Endometrial microvascular endothelial cells (primary cell): ENCODE data around the gene TRIM52. TPM values are rescaled to one million over a fixed set of nuclear protein-coding genes. Genes with fewer than 3 reads are reported as not detected.
"Not testable (repeated sequence)": the region's sequence is repeated elsewhere in the genome, so short reads cannot be mapped to it uniquely, and the experiment has no call there.

Source experiments
- in situ Hi-C: cut with HindIII; loops from 2 replicates; pipeline ENCODE4 v1.10.0; 2017; ENCODE audit warnings: low sequenced_read_pairs, low pct_unique_long_range_greater_than_20kb; ENCODE audit errors: inconsistent ontology term
- total RNA-seq: library from RNA; depleted of rRNA; stranded (reverse); fragments of >200 nt; gene quantifications from one replicate; pipeline ENCODE4 v1.2.3, GENCODE V29; 2015; ENCODE audit errors: inconsistent ontology term

Gene TRIM52
- total RNA-seq, result 3.9 TPM

DNA sequence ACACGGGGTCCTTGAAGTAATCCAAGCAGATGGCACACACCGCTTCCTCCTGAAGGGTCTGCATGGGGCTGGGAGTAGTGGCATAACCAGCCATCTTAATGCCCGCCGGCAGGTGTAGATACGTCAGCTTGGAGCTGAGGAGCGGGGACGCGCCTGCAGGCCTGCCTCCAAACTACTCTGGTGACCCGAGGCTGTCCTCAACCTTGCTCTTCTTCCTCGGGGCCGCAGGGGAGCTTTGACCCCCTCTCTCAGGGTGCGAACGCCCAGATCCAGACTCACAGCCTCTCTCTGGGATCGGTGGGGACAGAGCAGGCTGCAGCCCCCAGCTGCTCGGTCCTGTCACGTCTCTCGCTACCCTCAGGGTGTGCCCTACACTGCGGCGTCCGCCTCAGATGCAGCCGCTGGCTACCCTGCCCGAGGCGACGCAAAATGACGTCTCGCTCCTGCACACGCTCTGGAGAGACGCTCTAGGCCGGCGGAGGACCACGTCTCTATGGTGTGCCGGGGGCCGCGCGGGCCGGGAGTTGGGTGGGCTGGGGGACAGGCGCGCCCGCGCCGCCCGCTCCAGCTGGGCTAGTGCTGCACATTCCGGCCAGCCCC, at the start of gene TRIM52:
TSS of gene TRIM52 (minus strand) at position 424 of the 600 bp plus-strand sequence. CDS start at position 94, 330 bp downstream.
- in situ Hi-C loops, result no loop called here

DNA sequence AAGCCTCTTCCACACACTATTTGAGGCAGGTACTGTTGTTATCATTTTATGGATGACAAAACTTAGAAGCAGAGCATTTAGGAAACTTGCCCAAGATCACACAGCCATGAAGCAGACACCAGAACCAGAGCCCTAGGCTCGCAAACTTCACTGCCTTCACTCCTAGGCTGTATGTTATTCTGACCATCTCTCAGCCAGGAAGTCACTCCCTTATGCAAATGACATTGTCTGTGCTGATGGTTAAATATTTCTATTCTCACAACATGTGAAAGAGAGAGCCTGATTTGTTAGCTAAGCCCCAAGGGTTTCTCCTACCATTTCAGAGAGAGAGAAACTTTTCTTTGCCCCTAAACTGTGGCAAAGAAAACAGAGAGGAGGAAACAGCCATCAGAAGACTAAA, 26.4 kb upstream of the TRIM52 start:
- in situ Hi-C loops, result not testable (repeated sequence)

DNA sequence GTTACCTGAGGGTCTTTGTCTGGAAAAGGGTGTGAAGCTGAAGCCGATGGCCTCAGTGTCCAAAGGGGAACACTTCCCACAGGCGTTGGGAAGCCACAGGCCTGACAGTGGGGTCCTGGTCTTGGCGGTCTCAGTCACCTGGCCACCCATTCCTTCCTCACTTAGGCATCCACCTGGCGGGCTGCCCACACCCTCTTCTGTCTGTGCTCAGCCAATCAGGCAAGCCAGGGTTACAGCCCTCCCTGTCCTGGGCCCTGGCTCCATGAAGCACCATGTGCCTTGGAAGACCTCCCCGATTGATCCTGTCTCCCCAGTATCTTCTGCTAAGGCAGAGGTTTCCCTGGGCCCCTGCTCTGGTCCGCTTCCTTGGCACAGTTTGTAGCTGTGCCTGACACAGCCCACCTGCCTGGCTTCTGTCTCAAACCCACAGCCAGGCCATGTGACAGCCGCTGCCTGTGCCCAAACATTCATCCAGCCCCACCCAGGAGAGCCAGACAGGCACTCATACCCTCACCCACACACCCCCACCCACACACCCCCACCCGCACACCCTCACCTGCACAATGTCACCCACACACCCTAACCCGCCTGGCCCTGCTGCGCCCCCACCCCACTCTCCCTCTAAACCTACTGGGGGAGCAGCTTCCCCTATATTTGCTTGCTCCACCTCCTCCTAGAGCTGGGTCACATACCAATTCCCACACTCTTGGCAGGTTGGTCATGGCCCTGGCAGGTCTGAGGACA, 25.2 kb upstream of the TRIM52 start:
- in situ Hi-C loops, result not testable (repeated sequence)

DNA sequence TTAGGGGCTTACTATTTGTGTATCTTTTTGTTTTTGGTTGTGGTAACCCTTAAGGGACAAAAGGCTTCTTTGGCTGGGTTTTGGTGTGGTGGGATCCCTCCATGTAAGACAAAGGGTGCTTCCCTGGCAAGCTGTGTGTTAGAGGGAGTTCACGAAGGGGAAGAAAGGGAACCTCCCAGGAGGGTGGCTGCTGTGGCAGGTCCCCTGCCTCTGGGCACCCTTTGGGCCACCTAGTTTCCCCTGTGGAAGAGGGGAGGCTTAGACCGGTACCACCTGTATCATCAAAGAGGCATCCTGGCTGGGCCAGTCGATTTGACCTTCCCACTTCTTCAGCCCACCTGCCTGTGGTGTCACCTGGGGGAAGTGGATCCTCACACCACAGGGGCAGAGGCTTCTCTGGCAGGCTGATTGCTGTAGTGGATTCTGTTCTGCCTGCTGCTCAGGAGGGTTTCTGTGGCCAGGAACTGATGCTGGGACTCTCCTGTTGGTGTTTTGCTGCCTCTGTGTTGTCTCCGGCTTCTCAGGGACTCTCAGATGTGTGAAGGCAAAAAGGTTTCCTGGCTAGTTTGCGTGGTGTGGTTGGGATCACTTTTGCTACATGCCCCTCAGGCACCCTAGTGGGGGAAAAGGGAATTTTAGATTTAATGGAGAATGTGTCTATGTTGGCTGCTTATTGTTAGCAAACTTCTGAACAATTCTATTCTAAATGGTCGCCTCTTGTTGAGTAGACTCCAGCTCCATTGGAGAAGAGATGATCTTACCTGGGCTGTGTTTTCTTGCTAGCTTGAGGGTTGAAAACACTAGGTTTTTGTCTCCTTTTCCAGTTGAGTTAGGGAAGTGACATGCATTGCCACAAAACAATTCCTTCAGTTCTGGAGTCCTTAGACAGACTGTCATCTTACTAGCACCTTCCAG, 23.2 kb upstream of the TRIM52 start:
- in situ Hi-C loops, result not testable (repeated sequence)

DNA sequence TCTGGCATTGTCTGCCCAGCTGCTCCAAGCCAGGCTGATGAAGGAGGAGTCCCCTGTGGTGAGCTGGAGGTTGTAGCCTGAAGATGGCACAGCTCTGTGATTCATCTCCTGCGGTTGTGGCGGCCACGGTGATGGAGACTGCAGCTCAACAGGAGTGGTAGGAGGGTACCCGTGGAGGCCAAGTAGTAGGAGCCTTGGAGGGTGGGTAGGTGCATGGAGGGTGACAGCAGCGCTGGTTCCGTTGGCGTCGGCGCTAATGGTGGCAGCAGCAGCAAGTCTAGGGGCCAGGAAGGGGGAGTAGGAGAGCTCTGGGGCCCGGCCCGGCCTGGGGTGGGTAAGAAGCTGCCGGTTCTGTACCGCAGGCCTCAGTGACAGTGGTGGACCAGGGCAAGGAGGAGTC, 22.4 kb upstream of the TRIM52 start:
- in situ Hi-C loops, result no loop called here

DNA sequence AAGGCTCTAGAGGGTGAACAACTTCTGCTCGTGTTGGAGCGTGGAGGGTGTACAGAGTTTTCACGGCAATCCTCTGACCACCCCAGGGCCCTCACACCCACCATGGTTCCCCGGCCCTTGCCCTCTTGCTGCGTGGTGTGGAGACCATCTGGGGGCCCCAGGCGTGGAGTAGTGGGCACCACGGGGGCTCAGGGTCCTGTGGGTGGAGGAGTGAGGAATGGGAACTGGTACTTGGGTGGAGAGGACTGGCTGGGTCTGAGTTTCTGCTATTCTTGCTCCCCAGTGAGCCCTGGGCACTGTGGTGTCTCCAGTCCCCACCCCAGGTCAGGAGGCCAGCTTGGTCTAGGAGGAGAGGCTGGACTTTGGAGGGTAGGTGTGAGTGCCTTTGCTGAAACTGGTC, 21.9 kb upstream of the TRIM52 start:
- in situ Hi-C loops, result no loop called here

DNA sequence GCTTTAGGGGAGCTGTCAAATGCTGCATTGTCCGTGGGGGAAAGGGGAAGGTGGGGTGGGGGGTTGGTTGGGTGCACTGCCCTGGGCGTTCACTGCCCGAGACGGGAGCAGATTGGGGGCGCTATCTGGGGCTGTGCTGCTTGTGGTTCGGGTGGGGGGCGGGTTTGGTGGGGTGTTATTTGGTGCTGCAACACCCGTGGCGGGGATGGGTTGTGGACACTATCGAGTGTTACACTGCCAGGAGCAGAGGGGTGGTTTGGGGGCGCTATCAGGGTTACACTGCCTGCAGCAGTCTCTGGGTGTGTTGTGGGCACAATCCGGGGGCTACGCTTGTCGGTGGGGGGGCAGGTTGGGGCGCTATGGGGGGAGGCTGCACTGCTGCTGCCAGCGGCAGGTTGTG, 21.5 kb upstream of the TRIM52 start:
- in situ Hi-C loops, result not testable (repeated sequence)

DNA sequence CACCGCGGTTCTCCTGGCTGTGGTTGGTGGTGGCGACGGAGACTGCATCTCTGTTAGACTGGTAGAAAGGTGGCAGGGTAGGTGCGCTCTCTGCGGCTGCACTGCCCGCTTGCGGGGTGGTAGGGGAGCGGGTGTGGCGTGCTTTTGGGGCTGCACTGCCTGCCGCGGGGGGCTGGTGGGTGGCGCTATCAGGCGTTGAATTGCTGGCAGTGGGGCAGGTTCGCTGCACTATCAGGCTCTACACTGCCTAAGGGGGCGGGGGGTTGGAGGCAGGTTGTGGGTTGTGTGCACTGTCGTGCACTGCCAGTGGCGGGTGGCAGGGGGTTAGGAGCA, 21.0 kb upstream of the TRIM52 start:
- in situ Hi-C loops, result no loop called here

DNA sequence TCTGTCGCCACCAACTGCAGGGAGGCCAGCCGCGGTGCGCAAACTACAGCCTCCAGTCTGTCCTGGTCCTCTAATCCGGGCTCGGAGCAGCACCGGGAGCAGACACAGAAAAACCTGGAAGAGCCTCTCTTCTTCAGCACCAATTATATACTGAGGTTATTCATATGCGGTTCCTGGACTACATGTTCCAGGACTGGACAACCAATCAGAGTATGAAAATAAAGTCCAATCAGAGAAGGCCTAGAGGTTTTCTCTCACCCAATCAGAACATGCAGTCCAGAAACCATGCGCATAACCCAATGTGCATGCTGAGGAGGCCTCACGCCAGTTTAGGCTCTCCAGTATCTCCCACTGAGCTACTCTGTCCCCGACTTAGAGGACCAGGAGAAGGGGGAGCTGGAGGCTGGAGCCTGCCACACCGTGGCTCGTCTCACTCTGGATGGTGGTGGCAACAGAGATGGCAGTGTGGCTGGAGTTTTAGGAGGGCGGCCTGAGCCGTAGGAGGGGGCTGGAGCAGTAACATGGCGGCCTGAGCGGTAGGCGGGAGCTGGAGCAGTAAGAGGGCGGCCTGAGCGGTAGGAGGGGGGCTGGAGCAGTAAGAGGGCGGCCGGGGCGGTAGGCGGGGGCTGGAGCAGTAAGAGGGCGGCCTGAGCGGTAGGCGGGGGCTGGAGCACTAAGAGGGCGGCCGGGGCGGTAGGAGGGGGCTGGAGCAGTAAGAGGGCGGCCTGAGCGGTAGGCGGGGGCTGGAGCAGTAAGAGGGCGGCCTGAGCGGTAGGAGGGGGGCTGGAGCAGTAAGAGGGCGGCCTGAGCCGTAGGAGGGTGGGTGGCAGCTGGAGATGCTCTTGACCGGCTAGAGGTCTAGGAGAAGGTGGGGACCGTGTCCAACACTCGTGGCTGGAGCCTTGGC, 20.4 kb upstream of the TRIM52 start:
- in situ Hi-C loops, result no loop called here

DNA sequence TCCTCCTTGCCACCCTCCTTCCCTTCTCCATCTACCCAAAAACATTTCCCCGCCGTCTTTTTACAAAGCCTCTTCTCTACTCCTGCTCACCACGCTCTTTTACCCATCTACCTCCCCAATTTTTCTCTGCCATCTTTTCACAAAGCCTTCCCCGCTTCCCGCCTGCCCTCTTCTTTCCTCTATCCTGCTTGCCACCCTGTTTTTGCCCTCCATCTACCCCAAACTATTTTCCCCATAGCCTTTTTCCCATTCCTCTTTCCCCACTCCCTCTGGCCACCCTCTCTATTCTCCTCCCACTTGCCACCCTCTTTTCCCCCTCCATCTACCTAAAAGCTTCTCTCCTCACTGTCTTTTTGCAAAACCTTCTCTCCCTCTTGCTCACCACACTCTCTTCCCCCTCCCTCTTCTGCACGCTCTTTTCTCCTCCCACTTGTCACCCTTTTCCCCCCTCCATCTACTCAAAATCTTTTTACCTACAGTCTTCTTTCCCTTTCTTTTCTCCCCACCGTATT, 19.4 kb upstream of the TRIM52 start:
- in situ Hi-C loops, result no loop called here

DNA sequence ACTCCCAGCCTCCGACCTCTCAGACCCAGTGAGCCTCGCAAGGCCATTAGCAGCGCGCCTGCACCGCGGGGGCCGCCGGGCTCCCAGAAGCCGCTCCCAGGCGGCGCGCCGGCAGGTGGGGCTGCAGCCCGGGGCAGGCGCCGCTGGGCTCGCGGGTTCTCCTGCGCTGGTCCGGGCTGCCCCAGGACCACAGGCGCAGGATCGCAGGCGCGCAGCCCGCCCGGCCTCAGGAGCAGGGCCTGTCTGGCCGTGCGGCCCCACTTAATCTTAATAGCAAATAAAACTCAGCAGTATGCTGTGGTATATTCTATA, 12.4 kb upstream of the TRIM52 start:
- in situ Hi-C loops, result not testable (repeated sequence)

DNA sequence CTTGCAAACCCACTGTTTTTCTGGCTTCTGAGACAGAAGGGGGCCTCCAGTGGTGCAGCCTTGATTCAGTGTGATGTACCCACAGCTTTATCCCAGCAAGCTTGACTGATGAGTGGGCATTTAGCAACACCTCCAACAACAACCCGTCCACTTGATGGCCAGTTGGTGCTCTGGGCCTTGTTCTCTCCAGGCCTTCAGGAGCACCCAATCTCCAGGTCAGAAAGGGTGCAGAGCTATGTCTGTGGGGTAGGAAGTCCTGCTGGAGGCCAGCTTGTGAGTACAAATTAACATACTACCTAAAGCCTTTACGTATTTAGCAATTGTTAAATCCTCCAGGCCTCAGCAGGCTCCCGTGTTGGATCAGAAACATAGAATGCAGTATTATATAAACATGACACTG, 10.1 kb upstream of the TRIM52 start:
- in situ Hi-C loops, result no loop called here

DNA sequence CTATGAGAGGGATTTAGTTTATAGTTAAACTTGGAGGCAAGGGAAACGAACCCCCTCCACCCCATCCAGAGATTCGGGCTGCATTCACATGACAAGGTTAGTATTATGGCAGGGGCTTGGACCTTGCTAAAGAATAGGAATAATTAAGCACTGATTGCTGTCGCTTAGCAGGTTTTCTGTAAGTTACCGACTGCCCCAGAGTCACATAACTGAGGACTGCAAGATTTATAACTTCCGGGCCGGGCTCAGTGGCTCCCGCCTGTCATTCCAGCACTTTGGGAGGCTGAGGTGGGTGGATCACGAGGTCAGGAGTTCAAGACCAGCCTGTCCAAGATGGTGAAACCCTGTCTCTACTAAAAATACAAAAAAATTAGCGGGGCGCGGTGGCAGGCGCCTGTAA, 7.0 kb upstream of the TRIM52 start:
- in situ Hi-C loops, result not testable (repeated sequence)

DNA sequence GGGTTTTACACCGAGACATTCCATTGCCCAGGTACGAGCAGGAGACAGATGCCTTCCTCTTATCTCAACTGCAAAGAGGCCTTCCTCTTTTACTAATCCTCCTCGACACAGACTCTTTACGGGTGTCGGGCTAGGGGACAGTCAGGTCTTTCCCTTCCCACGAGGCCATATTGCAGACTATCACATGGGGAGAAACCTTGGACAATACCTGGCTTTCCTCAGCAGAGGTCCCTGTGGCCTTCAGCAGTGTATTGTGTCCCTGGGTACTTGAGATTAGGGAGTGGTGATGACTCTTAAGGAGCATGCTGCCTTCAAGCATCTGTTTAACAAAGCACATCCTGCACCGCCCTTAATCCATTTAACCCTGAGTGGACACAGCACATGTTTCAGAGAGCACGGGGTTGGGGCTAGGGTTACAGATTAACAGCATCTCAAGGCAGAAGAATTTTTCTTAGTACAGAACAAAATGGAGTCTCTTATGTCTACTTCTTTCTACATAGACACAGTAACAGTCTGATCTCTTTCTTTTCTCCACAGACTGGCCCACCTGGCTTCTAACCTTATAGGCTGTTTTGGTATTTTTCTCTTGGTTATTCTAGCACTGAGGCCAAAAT, 6.5 kb upstream of the TRIM52 start:
- in situ Hi-C loops, result not testable (repeated sequence)

DNA sequence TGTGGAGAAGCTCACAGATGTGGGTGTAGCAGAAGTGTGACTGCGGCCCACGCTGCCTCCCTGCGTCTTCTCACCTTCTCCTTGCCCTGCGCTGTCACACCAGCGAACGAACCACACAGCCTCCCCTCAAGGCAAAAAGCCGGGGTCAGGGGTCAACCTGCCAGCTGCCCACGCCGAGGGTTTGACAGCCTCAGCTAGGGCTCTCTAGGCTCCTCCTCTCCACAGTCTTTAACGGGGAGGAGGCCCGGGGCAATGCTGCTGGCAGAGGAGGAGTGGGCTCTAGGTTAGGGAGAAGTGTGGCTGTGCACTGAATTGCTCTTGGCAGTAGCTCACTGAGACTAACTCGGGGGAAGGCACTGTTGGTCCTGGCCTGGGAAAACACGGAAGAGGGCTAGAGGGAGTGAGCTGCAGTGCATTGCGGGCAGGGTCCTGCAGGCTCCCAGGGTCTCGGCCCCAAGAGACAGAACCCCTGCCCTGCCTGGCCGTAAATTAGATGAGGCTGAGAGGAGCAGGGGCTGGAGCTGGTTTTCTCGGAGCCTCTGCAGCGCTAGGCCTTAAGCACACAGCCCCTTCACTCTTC, 4.2 kb upstream of the TRIM52 start:
- in situ Hi-C loops, result no loop called here

DNA sequence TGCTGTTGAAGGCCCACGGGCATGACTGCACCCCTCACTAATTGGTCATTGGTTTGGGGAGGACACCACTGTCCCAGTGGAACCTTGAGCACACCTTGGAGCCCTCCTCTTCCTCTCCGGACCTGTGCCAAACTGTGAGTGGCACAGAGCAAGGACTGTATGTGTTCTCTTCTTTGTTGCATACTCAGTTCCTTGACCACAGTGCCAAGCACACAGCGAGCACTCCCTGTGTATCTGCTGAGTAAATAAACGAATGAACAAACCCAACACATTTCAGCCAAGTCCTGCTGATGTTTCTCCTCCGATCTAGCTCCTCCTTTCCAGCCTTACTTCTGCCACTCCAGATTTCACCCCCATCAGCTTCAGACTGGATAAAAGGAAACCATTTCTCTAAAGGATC, 2.7 kb upstream of the TRIM52 start:
- in situ Hi-C loops, result no loop called here

DNA sequence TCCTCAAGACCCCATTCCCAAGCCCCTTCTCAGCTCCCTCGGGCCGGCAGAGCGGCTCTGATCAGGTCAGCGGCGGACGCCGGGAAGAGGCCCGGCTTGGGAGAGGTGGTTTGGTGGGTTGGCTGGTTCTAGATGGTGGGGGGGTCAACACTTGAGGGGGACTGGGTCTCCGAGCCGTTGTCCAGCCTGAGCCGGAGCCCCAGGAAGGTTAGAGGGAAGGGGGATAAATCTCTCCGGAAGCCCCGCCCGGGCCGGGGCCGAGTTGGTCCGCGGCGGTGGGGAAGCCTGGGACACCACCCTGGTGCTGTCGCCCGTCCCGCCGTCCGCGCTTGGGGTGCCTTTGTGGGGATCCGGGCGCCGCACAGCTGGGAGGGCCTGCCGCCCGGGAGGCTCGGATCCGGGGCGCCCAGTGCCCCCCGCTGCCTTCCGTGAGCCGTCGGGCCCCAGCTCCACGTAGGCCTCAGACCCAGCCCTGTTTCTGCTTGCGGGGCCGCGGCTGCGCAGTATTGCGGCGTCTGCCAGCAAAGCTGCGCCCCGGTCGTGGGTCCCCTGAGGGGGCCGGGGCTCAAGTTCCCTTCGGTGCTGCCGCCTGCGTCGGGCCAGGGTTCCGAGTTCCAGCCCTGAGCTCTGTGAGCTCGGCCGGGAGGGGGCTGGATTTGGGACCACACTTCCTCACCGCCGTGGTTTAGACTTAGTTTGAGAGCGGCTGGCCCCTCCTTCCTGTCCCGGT, 542 bp upstream of the TRIM52 start:
- in situ Hi-C loops, result no loop called here
